Thymus (tissue), 14 donors: ENCODE data around the gene GPHA2. TPM values are rescaled to one million over a fixed set of nuclear protein-coding genes. Genes with fewer than 3 reads are reported as not detected.
A peak's percentile ranks its signal among the peaks of the same experiment; 100 is the strongest.
"Not testable (repeated sequence)": the region's sequence is repeated elsewhere in the genome, so short reads cannot be mapped to it uniquely, and the experiment has no call there.

Experiments
- DNase-seq, 9 donors: peaks; one replicate each; pipeline ENCODE4 v3.0.0-alpha.2; 2013; ENCODE audit warnings: low spot score in 9 of 9, low read depth in 6 of 9, missing footprints in 1 of 9
- H3K27ac ChIP-seq, 2 donors: one replicate each; pipeline ENCODE4 v1.5.1; 2013; ENCODE audit warnings: control low read depth in 1 of 2, low read depth in 1 of 2, low read length in 1 of 2, mild to moderate bottlenecking in 1 of 2, moderate library complexity in 1 of 2
- H3K27me3 ChIP-seq, 2 donors: one replicate each; pipeline ENCODE4 v1.5.1; 2013; ENCODE audit warnings: low read length in 1 of 2; ENCODE audit not compliant: control insufficient read depth in 2 of 2, insufficient read depth in 1 of 2
- H3K36me3 ChIP-seq, 2 donors: one replicate each; pipeline ENCODE4 v1.5.1; 2013; ENCODE audit warnings: low read length in 1 of 2, mild to moderate bottlenecking in 1 of 2, moderate library complexity in 1 of 2; ENCODE audit not compliant: control insufficient read depth in 2 of 2, insufficient read depth in 2 of 2
- H3K4me1 ChIP-seq, 2 donors: one replicate each; pipeline ENCODE4 v1.5.1; 2013; ENCODE audit warnings: low read length in 2 of 2; ENCODE audit not compliant: control insufficient read depth in 2 of 2, insufficient read depth in 2 of 2
- H3K4me3 ChIP-seq, 2 donors: one replicate each; pipeline ENCODE4 v1.5.1; 2013; ENCODE audit warnings: low read length in 2 of 2, control low read depth in 1 of 2, mild to moderate bottlenecking in 1 of 2
- H3K9me3 ChIP-seq, 2 donors: one replicate each; pipeline ENCODE4 v1.5.1; 2013; ENCODE audit warnings: low read length in 1 of 2, mild to moderate bottlenecking in 1 of 2; ENCODE audit not compliant: control insufficient read depth in 2 of 2, insufficient read depth in 1 of 2
- WGBS: extraction: QIAGEN DNeasy Blood & Tissue Kit; methylation state at CpG from one replicate; pipeline ENCODE4 v1.1.7; 2013; 5-methylcytosine and 5-hydroxymethylcytosine counted together
- long read RNA-seq, 10 donors: transcript quantifications; one replicate each; lab custom pipeline, GENCODE V29; 2026
- polyA plus RNA-seq: library from polyadenylated mRNA; stranded (reverse); fragments of 200-250 nt; gene quantifications from one replicate; pipeline ENCODE4 v1.2.3, GENCODE V29; 2013
- total RNA-seq: library from RNA; stranded (reverse); fragments of 120-200 nt; gene quantifications from one replicate; pipeline ENCODE4 v1.2.4, GENCODE V29; 2013
- donor health status: healthy.

Gene GPHA2
- 0.47 TPM for total RNA-seq
- polyA plus RNA-seq: 1.6 TPM
- long read RNA-seq, donor 1: 0 reads
- long read RNA-seq, donor 2: 0 reads
- long read RNA-seq, donor 3: 0 reads
- long read RNA-seq, donor 4: 0 reads
- long read RNA-seq, donor 5, partial matches to known transcripts: 0 of 3 reads
- long read RNA-seq, donor 5, other reads (novel, unspliced or antisense): 0 of 3 reads
- long read RNA-seq, donor 6: 0 reads
- long read RNA-seq, donor 7: 0 reads
- long read RNA-seq, donor 8: 0 reads
- long read RNA-seq, donor 9: 0 reads
- long read RNA-seq, donor 10: 0 reads

GRCh38 chr11:64935359-64936081 is at the start of gene GPHA2:
Gene GPHA2 (minus strand): TSS chr11:64935893. CDS start chr11:64935460, 433 bp downstream.
- Histone ChIP-seq H3K4me1 (no peaks in the 10 kb centered on the region), H3K36me3 (peaks cover 23 to 29% of the 10 kb centered on the region in 2 donors), H3K27ac (no peak within 1 kb of the TSS), H3K9me3 (no peaks in the 10 kb centered on the region), H3K27me3 (peaks cover 0 to 10% of the 10 kb centered on the region in 2 donors), H3K4me3 (no peak within 1 kb of the TSS)
- WGBS: 92% methylated on average over 14 of the region's 14 CpGs
- no peak for DNase-seq

- not testable (repeated sequence) for H3K4me1 ChIP-seq, H3K4me3 ChIP-seq, H3K27ac ChIP-seq, H3K36me3 ChIP-seq, H3K27me3 ChIP-seq, DNase-seq, H3K9me3 ChIP-seq
- WGBS: 91% methylated on average over 5 of the region's 5 CpGs
These were observed 47.6 kb upstream of the GPHA2 start for GRCh38 chr11:64983339-64983738.

GRCh38 chr11:64976651-64977050 is 41.0 kb upstream of the GPHA2 start:
- Histone ChIP-seq H3K4me1 (peaks cover 3 to 7% of the 10 kb centered on the region in 2 donors), H3K36me3 (no peaks in the 10 kb centered on the region), H3K9me3 (peaks cover 0 to 6% of the 10 kb centered on the region in 2 donors), H3K27me3 (peaks cover under 1 to 15% of the 10 kb centered on the region in 2 donors), H3K27ac (no peak overlapping the region), H3K4me3 (no peak overlapping the region)
- no peak for DNase-seq
- 83% methylated on average over 2 of the region's 2 CpGs for WGBS

GRCh38 chr11:64974124-64974523 is 38.4 kb upstream of the GPHA2 start:
- Histone ChIP-seq H3K4me1 (peaks cover 3 to 13% of the 10 kb centered on the region in 2 donors), H3K36me3 (no peaks in the 10 kb centered on the region), H3K27ac (no peak overlapping the region), H3K27me3 (peaks cover 3 to 35% of the 10 kb centered on the region in 2 donors), H3K9me3 (peaks cover 0 to 8% of the 10 kb centered on the region in 2 donors), H3K4me3 (no peak overlapping the region)
- no peak for DNase-seq
- WGBS: 87% methylated on average over 5 of the region's 5 CpGs

GRCh38 chr11:64971421-64972233 is 35.9 kb upstream of the GPHA2 start, which contains the start of gene MAJIN:
Gene MAJIN (minus strand): TSS chr11:64972108. CDS start chr11:64959405, 12,703 bp downstream.
- H3K4me1 ChIP-seq: peaks cover 3 to 13% of the 10 kb centered on the region in 2 donors
- peaks cover 3 to 36% of the 10 kb centered on the region in 2 donors for H3K27me3 ChIP-seq
- peaks cover 0 to 8% of the 10 kb centered on the region in 2 donors for H3K9me3 ChIP-seq
- 24% methylated on average over 69 of the region's 69 CpGs for WGBS
- peak within 1 kb of the TSS; percentile 26 to 31 for H3K4me3 ChIP-seq
- H3K36me3 ChIP-seq: no peaks in the 10 kb centered on the region
- DNase-seq: peak; percentile 47 to 88 (median 63)
- no peak within 1 kb of the TSS for H3K27ac ChIP-seq

GRCh38 chr11:64970731-64971151 is 35.0 kb upstream of the GPHA2 start:
- peak in 1 of 9 donors; percentile 11 for DNase-seq
- no peak overlapping the region for H3K4me3 ChIP-seq
- H3K9me3 ChIP-seq: peaks cover 0 to 8% of the 10 kb centered on the region in 2 donors
- H3K36me3 ChIP-seq: no peaks in the 10 kb centered on the region
- peaks cover 3 to 13% of the 10 kb centered on the region in 2 donors for H3K4me1 ChIP-seq
- H3K27ac ChIP-seq: no peak overlapping the region
- H3K27me3 ChIP-seq: peaks cover 3 to 36% of the 10 kb centered on the region in 2 donors
- WGBS: 91% methylated on average over 8 of the region's 8 CpGs

- H3K4me3 ChIP-seq: no peak overlapping the region
- peaks cover 3 to 34% of the 10 kb centered on the region in 2 donors for H3K27me3 ChIP-seq
- peaks cover 0 to 8% of the 10 kb centered on the region in 2 donors for H3K9me3 ChIP-seq
- H3K27ac ChIP-seq: no peak overlapping the region
- 79% methylated on average over 5 of the region's 5 CpGs for WGBS
- no peak for DNase-seq
- H3K36me3 ChIP-seq: no peaks in the 10 kb centered on the region
- H3K4me1 ChIP-seq: peaks cover 3 to 13% of the 10 kb centered on the region in 2 donors
These were observed 33.5 kb upstream of the GPHA2 start for GRCh38 chr11:64969209-64969608.

GRCh38 chr11:64967375-64967774 is 31.7 kb upstream of the GPHA2 start:
- Histone ChIP-seq H3K27me3 (peaks cover 3 to 31% of the 10 kb centered on the region in 2 donors), H3K36me3 (no peaks in the 10 kb centered on the region), H3K4me1 (peaks cover 3 to 13% of the 10 kb centered on the region in 2 donors), H3K4me3 (no peak overlapping the region), H3K27ac (no peak overlapping the region), H3K9me3 (peaks cover 0 to 8% of the 10 kb centered on the region in 2 donors)
- DNase-seq: no peak
- 95% methylated on average over 3 of the region's 3 CpGs for WGBS
